Putamen (tissue), 1 donor: ENCODE data around the gene ASPA.
"Not testable (repeated sequence)": the region's sequence is repeated elsewhere in the genome, so short reads cannot be mapped to it uniquely, and the experiment has no call there.

ENCODE experiments used
- DNase-seq: peaks from one replicate; pipeline ENCODE4 v3.0.0-alpha.2; 2016; ENCODE audit warnings: low spot score

ASPA gene

GRCh38 chr17:3507869-3508268 lies 32.1 kb downstream of the ASPA start:
- DNase-seq = no peak

DNA sequence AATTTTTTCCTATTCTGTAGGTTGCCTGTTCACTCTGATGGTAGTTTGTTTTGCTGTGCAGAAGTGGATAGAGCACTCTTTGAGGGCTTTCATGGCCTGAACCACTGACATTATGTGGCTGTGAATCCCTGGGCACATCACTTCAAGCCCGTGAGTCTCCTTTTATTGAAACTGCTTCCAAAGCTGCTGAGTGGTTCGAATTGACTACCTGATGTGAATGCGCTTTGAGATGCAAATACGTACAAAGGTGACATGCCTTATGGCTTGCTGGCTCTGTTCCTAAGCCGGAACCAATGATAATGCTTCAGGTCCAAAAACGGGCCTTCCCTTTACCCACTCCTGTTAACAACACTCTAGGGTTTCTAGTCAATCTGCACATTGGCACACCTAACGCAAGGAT lies 34.3 kb downstream of the ASPA start:
- no peak for DNase-seq

DNA sequence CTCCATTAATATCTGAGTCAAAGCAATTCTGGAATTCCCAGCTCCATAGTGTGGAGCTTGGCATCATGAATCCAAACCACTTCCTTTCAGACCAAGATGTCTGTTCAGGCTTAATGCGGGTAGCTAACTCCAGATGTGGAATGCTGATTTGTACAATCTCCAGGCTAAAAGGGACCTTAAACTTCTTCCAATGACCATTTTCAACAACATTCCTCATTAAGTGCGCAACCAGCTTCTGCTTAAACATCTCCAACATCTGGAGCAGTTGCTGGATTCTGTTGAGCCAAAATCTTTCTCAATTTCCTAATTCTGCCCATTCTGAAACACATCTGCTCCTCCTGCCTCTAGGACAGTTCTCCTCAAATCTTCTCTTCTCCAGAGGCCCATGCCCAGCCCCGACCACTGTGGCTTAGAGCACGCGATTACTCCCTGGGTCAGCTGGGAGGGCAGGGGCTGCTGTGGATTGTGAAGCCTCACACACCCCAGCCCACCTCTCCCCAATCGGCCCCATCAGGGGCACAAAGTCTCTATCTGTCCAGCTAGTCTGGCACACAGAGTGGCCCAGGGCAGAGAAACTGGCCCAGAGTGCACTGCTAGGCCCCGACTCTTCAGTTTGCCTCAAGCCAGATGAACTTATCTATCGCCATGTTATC lies 36.2 kb downstream of the ASPA start:
- no peak for DNase-seq

DNA sequence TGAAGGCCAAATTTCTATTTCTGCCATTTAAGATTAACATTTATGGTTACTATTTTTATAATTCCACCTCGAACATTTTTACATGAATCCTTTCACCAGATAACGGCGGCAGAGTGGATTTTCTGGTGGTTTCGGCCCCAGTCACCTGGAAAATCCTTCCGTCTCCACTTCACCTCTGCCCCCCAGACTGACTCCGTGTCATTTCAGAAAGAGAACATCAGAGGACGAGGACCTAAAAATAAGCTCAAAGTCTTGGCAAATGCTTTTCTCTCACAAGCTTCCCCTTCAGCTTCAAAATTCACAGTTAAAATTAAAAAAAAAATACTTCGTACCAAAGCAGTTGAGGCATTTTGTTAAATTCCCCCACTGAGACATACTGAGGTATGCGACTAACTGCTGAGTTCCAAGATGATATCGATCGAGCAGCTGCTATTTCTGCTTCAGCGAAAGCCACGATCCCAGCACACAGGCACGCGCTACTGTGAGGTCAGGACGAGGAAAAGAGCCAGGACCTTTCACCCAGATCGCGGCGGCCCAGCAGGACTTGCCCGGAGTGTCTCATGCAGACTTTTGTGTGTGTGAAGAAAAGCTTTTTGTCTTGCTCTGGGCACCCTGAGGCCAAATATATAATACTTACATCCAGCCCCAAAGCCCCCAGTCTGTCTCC lies 36.8 kb downstream of the ASPA start:
- DNase-seq = peak; percentile 94

DNA sequence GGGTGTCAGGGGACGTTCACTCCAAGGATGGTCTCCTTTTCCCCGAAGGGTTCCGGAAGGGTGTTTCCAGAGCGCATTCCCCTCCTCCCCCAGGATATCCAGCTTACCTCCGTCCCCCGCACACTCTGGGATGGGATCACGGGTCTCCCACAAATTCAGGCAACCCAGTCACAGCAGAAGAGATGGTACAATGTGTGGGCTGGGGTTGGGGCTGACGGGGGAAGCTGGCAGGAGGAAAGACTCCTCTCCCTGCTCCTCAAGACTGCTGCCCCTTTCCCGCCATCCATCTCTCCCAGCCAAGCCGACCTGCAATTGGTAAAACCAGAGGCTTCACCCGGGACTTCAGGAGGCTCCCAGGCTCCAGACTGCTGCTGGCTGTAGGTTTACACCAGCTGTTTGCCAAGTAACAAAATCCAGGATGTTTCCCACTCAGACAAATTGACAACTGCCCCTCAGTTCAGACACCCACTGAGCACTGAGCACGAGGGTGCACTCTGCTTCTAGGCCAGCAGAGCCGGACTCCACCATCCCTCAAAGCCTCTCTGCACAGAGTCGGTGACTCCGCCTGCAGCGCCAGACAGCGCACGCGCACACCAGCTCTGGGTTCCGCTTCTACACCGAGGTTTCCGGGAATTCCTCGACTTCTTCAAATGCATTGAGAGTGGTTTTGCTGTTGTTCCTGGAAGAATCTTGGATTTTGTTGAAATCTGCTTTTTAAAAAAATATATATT lies 37.7 kb downstream of the ASPA start:
- no peak for DNase-seq

GRCh38 chr17:3514167-3514566 lies 38.4 kb downstream of the ASPA start:
- not testable (repeated sequence) for DNase-seq

- no peak for DNase-seq
Observed at GRCh38 chr17:3514873-3515272, 39.1 kb downstream of the ASPA start.

- DNase-seq = not testable (repeated sequence)
Observed at GRCh38 chr17:3519472-3519871, 43.7 kb downstream of the ASPA start.

DNA sequence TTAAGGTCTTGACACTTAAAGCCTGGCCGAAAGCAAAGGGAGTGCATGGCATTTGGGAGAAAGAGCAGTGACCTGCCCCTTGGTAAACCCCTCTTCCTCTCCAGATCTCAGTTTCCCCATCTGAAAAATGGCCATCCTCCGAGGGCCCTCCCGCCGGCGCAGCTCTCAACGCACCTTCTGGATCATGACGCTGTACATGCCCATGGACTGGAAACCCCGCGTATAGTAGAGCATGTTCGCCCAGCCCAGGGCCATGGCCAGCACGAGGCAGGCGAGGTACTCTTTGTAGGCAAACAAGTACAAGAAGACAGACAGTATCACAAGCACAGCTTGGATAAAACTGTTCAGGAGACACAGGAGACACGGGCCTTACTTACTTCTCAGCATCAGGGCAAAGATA lies 48.2 kb downstream of the ASPA start:
- no peak for DNase-seq

GRCh38 chr17:3526491-3526890 lies 50.7 kb downstream of the ASPA start:
- no peak for DNase-seq

DNA sequence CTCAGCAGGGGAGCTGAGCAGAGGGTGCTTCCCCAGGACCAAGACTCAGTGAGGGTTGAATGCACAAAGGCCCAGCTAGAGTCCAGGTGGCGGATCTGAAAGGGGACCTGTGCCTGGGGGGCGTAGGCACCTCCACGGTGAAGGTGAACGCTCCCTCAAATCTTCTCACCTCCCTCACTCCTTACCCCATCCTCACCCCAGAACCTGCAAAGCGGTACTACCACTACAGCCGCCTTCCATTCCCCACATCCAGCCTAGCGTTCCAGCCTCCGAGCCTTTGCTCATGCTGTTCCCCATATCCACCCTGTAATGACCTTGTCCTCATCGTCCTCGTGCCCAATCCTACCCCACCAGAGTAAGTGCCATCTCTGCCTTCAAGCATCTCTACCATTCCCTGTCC lies 51.2 kb downstream of the ASPA start:
- DNase-seq = no peak

DNA sequence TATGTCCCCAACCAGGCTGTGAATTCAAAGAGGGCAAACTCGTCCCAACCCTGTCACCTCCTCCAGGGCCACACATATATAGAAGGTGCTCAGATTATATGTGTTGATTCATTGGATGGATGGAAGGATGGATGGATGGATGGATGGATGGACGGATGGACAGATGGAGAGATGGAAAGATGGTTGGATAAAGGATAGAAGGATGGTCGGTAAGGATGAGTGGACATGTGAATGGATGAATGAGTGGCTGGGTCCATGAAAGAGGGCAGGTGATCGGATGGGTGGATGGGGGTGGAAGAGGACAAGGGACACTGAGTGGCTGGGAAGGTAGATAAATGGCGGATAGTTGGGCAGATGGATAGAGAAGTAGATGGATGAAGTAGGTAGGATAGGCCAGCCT lies 51.7 kb downstream of the ASPA start:
- DNase-seq = no peak

DNA sequence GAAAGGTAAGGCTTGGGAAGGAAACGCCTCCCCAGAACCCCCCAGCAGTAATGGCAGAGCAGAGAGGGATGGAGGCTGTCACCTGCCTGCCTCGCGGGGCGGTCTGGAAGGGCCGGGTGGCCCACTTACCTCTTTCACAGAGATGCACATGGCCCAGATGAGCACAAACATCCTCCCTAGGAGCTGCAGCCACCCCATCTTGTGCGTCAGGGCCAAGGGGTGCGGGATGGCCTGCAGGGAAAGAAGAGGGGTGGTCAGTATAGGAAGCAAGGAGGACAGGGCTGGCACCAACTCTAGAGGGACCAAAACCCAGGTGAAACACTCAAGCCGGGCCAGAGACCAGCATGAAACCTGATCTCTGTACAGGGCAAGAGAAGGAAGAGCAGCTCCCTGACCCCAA lies 52.1 kb downstream of the ASPA start:
- no peak for DNase-seq

- DNase-seq = no peak
Observed at GRCh38 chr17:3528403-3528851, 52.6 kb downstream of the ASPA start.

GRCh38 chr17:3528880-3529511 lies 53.2 kb downstream of the ASPA start:
- DNase-seq = no peak

GRCh38 chr17:3529817-3530741 lies 54.3 kb downstream of the ASPA start:
- DNase-seq = peak; percentile 82

- DNase-seq = peak; percentile 99
Observed at GRCh38 chr17:3531266-3532101, 55.7 kb downstream of the ASPA start.

- no peak for DNase-seq
Observed at GRCh38 chr17:3532106-3532858, 56.5 kb downstream of the ASPA start.

DNA sequence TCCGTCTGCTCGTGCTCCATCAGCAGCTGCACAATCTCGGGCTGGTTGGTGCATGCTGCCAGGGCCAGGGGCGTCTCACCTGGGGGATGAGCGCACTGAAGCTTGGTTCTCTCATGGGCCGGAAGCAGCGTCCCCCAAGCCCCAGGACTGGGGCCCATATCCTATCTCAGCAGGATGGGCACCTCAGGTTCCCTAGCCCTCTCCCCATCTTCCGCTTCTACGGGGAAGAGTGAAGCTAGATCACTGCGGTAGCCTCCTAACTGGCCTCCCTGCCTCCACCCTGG lies 57.0 kb downstream of the ASPA start:
- DNase-seq = no peak

GRCh38 chr17:3533752-3534151 lies 58.0 kb downstream of the ASPA start:
- no peak for DNase-seq
